NT2/D1 (cell line): ENCODE measurements around the gene CCNE1.
"Not testable (repeated sequence)": the region's sequence is repeated elsewhere in the genome, so short reads cannot be mapped to it uniquely, and the experiment has no call there.

Experiments used
- SUZ12 ChIP-seq: IDR thresholded peaks from 2 replicates; pipeline ENCODE4 v1.6.1; 2011; ENCODE audit not compliant: insufficient read length, insufficient read depth; ENCODE audit errors: extremely low read depth
- YY1 ChIP-seq: IDR thresholded peaks from 2 replicates; pipeline ENCODE4 v1.6.1; 2011; ENCODE audit not compliant: insufficient read length, insufficient read depth

DNA sequence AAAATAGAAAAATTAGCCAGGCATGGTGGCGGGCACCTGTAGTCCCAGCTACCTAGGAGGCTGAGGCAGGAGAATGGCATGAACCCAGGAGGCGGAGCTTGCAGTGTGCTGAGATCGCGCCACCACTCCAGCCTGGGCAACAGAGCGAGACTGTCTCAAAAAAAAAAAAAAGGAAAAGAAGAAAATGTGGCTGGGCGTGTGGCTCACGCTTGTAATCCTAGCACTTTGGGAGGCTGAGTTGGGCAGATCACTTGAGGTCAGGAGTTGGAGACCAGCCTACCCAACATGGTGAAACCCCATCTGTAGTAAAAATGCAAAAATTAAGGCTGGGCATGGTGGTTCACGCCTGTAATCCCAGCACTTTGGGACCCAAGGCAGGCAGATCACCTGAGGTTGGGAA lies 13.5 kb downstream of the CCNE1 start:
- not testable (repeated sequence) for TF ChIP-seq YY1, SUZ12
